ENCODE results near the gene INHBE.
"Not testable (repeated sequence)": the region's sequence is repeated elsewhere in the genome, so short reads cannot be mapped to it uniquely, and the experiment has no call there.

INHBE gene

GRCh38 chr12:57454566-57455373, at the start of gene INHBE:
Gene INHBE (plus strand): TSS chr12:57455307. CDS start chr12:57455537, 230 bp downstream.
- DNase-seq (ENCODE audit: low read depth), result peak; percentile 83

GRCh38 chr12:57410534-57410933, 44.6 kb upstream of the INHBE start:
- no peak for DNase-seq (ENCODE audit: low read depth)

GRCh38 chr12:57414160-57414559, 40.9 kb upstream of the INHBE start:
- DNase-seq (ENCODE audit: low read depth), result not testable (repeated sequence)

- no peak for DNase-seq (ENCODE audit: low read depth)
Observed at GRCh38 chr12:57415088-57415487, 40.0 kb upstream of the INHBE start.

GRCh38 chr12:57416039-57416996, 38.8 kb upstream of the INHBE start:
- DNase-seq (ENCODE audit: low read depth), result peak; percentile 20

GRCh38 chr12:57418255-57418654, 36.9 kb upstream of the INHBE start:
- DNase-seq (ENCODE audit: low read depth), result no peak

GRCh38 chr12:57419495-57419894, 35.6 kb upstream of the INHBE start:
- DNase-seq (ENCODE audit: low read depth), result no peak

GRCh38 chr12:57420482-57420881, 34.6 kb upstream of the INHBE start:
- no peak for DNase-seq (ENCODE audit: low read depth)

- DNase-seq (ENCODE audit: low read depth), result not testable (repeated sequence)
Observed at GRCh38 chr12:57426948-57427347, 28.2 kb upstream of the INHBE start.

GRCh38 chr12:57428965-57429364, 26.1 kb upstream of the INHBE start:
- DNase-seq (ENCODE audit: low read depth), result no peak

GRCh38 chr12:57429473-57430111, 25.5 kb upstream of the INHBE start:
- no peak for DNase-seq (ENCODE audit: low read depth)

GRCh38 chr12:57430112-57430930, 24.8 kb upstream of the INHBE start:
- DNase-seq (ENCODE audit: low read depth), result peak; percentile 14

- peak; percentile 95 for DNase-seq (ENCODE audit: low read depth)
Observed at GRCh38 chr12:57430931-57431566, 24.1 kb upstream of the INHBE start, which contains the start of gene R3HDM2. Gene R3HDM2 (minus strand): TSS chr12:57431043. CDS start chr12:57310428, 120,615 bp downstream.

- DNase-seq (ENCODE audit: low read depth), result no peak
Observed at GRCh38 chr12:57431654-57432188, 23.4 kb upstream of the INHBE start.

- DNase-seq (ENCODE audit: low read depth), result no peak
Observed at GRCh38 chr12:57433370-57433769, 21.7 kb upstream of the INHBE start.

GRCh38 chr12:57434517-57435223, 20.4 kb upstream of the INHBE start, which contains the start of gene INHBC:
Gene INHBC (plus strand): TSS chr12:57434784. CDS start chr12:57434887, 103 bp downstream.
- no peak for DNase-seq (ENCODE audit: low read depth)

- DNase-seq (ENCODE audit: low read depth), result no peak
Observed at GRCh38 chr12:57435293-57435692, 19.8 kb upstream of the INHBE start.

GRCh38 chr12:57438400-57438799, 16.7 kb upstream of the INHBE start:
- no peak for DNase-seq (ENCODE audit: low read depth)

GRCh38 chr12:57439762-57440266, 15.3 kb upstream of the INHBE start:
- no peak for DNase-seq (ENCODE audit: low read depth)
